GM12801 (cell line): Measurements from ENCODE around the gene SEC11C.

ENCODE experiments used
- TF ChIP-seq, protein P1 (sequence below): IDR thresholded peaks from one replicate; pipeline ENCODE4 v1.5.1; 2011; ENCODE audit warnings: control low read depth; ENCODE audit not compliant: insufficient read length; ENCODE audit errors: extremely low read depth

The SEC11C gene

DNA sequence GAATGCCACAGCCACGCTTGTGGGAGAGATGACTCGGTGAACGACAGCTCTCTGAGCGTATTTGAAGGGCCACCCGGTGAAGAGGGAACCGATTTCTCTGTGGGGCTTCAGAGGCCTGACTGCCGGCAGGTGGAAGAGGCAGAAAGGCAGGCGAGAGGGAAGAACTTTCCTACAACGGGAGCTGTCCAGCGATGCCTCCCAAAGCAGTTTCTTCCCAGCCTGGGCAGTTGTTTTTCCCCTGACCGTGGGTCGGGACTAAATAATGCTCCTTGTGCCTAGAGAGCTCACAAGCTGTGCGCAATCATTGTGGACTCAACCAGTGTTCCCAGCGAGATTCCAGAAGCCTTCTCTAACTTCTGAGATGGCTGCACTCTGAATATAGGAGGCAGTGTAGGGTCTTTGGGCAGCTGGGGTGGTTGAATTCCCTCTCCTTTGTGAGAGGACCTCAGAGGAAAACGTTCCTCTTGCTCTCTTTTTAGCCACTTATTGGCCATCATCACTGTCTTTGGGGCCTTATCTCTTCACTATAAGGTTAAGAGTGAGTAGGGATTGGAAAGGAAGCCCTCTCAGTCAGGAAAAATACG, 710 bp downstream of the SEC11C start:
- TF ChIP-seq, protein P1, sequence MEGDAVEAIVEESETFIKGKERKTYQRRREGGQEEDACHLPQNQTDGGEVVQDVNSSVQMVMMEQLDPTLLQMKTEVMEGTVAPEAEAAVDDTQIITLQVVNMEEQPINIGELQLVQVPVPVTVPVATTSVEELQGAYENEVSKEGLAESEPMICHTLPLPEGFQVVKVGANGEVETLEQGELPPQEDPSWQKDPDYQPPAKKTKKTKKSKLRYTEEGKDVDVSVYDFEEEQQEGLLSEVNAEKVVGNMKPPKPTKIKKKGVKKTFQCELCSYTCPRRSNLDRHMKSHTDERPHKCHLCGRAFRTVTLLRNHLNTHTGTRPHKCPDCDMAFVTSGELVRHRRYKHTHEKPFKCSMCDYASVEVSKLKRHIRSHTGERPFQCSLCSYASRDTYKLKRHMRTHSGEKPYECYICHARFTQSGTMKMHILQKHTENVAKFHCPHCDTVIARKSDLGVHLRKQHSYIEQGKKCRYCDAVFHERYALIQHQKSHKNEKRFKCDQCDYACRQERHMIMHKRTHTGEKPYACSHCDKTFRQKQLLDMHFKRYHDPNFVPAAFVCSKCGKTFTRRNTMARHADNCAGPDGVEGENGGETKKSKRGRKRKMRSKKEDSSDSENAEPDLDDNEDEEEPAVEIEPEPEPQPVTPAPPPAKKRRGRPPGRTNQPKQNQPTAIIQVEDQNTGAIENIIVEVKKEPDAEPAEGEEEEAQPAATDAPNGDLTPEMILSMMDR = no peak

DNA sequence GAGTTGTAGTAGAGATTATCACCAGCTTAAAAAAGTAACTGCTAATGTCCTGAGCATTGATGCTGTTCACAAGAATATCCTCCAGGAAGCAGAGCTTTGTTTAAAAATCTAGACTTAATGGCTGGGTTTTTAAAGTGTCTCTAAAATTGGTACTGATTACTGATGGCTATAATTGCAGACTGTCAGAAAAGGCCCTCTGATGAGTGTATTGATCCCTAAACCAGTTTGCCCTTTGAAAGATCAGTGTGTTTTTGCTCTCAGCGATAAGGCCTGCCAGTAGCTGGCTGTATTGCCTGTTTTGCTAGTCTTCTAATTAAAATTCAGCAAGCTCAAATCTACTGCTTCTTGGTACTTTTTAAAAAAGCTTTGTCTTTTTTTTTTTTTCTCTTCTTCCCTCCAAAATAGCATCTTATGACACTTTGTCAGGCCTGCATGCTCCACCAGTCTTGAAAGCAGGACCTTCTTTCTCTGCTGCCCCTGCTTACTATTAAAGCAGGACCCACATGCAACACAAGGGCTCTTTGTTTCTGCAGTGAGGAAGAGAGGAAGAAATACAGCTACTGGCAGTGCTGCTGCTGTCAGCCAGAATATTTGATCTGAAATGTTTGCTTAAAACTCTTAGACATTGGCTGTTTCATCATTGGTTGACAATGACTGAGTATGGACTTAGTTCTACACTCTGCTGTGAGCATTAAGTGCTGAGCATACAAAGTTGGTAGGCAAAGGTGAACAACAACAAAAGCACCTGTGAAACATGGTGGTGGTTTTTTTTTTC, 1.8 kb downstream of the SEC11C start:
- TF ChIP-seq, protein P1 = no peak

DNA sequence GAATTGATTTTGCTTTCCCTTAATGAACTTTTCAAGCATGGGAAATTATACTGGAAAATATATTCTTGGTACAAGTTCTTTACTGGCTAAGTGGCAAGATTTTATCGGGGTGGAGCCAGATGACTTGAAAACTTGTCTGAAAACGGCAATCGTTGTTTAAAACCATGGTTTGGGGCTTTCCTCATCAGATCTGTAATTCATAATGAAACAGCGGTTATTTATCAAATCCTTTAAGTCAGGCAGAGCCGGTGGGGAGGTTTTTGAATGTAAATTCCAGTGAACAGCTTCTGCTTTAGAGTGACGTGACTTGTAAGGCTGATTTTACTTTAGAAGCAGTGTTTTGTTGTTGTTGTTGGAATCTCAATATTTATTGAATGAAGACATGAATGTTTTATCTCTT, 2.6 kb downstream of the SEC11C start:
- TF ChIP-seq, protein P1 = no peak

DNA sequence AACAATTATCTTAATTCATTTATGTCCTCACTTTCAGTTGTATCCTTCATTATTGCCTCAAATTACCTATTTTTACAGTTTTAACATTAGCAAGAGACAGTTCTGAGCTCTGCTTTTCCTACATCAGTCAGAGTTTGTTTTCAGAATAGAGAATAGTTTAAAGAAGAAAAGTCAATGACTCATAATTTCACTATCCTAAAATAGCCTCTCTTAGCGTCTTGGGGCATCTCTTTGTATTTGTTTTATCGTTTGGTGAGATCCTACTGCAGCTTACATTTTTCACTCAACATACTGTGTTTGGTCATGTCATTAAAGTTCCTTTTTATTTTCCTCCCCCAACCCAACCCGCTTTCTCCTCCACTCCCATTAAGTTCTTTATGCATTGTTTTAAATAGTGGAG, 3.8 kb downstream of the SEC11C start:
- TF ChIP-seq, protein P1 = no peak

DNA sequence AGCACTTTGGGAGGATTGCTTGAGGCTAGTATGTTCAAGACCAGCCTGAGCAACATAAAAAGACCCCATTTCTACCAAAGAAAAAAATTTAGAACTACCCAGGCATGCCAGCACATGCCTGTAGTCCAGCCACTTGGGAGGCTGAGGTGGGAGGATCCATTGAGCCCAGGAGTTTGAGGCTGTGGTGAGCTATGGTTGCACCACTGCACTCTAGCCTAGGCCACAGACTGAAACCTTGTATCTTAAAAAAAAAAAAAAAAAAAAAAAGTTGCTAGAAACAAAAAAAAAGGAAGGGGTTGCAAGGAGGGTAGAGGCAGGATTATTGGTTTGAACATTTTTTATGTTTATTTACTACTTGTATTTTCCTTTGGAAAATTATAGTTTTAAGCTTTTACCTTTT, 4.8 kb downstream of the SEC11C start:
- TF ChIP-seq, protein P1 = no peak

DNA sequence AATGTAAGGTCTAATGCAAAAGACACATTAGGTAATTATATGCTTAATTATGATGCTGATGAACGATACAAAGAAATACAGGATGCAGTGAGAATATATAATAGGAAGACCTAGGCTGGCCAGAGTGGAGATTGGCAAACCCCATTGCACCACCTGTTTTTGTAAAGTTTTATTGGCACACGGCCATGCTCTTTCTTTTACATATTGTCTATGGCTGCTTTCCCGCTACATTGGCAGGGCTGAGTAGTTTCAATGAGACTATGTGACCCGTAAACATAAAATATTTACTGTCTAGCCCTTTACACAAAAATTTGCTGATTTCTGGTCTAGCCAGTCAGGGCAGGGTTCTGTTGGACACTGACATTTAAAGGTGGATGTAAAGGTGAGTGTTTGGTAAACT, 5.4 kb downstream of the SEC11C start:
- TF ChIP-seq, protein P1 = no peak

DNA sequence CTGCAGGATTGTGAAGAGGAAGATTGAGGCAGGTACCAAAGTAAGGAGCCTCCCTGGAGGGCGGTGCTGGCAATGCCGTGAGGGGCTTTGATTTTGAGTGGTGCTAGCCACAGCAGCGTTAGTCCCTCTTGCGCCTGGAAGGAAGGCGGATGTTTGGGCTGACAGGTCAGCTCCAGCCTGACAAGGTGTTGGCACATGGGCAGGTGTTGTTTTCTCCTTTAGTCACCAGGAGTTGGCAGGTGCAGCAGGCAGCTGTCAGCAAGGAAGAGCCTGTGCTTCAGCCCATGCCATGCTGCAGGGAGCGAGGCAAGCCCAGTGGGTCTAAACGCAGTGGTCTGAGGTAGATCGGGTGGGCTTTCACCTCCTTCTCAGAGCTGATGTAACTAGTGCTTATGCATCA, 8.5 kb downstream of the SEC11C start:
- TF ChIP-seq, protein P1 = no peak
